GM23338 (cell line): ENCODE measurements around the gene TXNDC12. TPM values are rescaled to one million over a fixed set of nuclear protein-coding genes. Genes with fewer than 3 reads are reported as not detected.
A peak's percentile ranks its signal among the peaks of the same experiment; 100 is the strongest.

Source experiments
- ATAC-seq: fragments of 200-7000 bp; cut with Tn5 transposase; 3 replicates; pipeline ENCODE4 v1.9.1; 2020
- DNase-seq: peaks from one replicate; pipeline ENCODE4 v3.0.0-alpha.2; 2015; ENCODE audit warnings: low spot score
- H2AFZ ChIP-seq: fragments of 200-600 bp; sonication (generic); 2 replicates; pipeline ENCODE4 v1.8.0; 2016; ENCODE audit warnings: antibody characterized with exemption, mild to moderate bottlenecking, moderate library complexity
- H3F3A ChIP-seq: fragments of 200-600 bp; sonication (generic); replicated peaks from 2 replicates; pipeline ENCODE4 v1.8.0; 2017; ENCODE audit warnings: antibody characterized with exemption, mixed run types, low read depth
- H3K27ac ChIP-seq: fragments of 200-600 bp; sonication (generic); 2 replicates; pipeline ENCODE4 v1.6.1; 2016; ENCODE audit warnings: low read depth
- H3K27me3 ChIP-seq: fragments of 200-600 bp; sonication (generic); 2 replicates; pipeline ENCODE4 v1.8.0; 2016; ENCODE audit warnings: mild to moderate bottlenecking, mixed run types, moderate library complexity; ENCODE audit not compliant: insufficient read depth
- H3K36me3 ChIP-seq: fragments of 200-600 bp; sonication (generic); 2 replicates; pipeline ENCODE4 v1.8.0; 2016; ENCODE audit warnings: mild to moderate bottlenecking; ENCODE audit not compliant: insufficient read depth
- H3K4me1 ChIP-seq: fragments of 200-600 bp; sonication (generic); 2 replicates; pipeline ENCODE4 v1.8.0; 2016; ENCODE audit warnings: mild to moderate bottlenecking, moderate library complexity; ENCODE audit not compliant: insufficient read depth
- H3K4me2 ChIP-seq: fragments of 200-600 bp; sonication (generic); 2 replicates; pipeline ENCODE4 v1.7.1; 2017; ENCODE audit warnings: mixed run types
- H3K4me3 ChIP-seq: fragments of 200-600 bp; sonication (generic); 2 replicates; pipeline ENCODE4 v1.6.1; 2016; ENCODE audit warnings: mixed run types
- H3K79me2 ChIP-seq: fragments of 200-600 bp; sonication (generic); replicated peaks from 2 replicates; pipeline ENCODE4 v1.8.0; 2017; ENCODE audit warnings: mild to moderate bottlenecking; ENCODE audit not compliant: insufficient read depth
- H3K9me2 ChIP-seq: fragments of 200-600 bp; sonication (generic); 2 replicates; pipeline ENCODE4 v1.8.0; 2017; ENCODE audit not compliant: insufficient read depth
- H4K20me1 ChIP-seq: fragments of 200-600 bp; sonication (generic); replicated peaks from 2 replicates; pipeline ENCODE4 v1.8.0; 2017; ENCODE audit warnings: mild to moderate bottlenecking; ENCODE audit not compliant: insufficient read depth
- H3K27ac Mint-ChIP-seq: 2 replicates; pipeline ENCODE4 v1.8.0; 2020; ENCODE audit warnings: inconsistent platforms, mild to moderate bottlenecking, moderate library complexity, mixed read lengths
- H3K27me3 Mint-ChIP-seq: 3 replicates; pipeline ENCODE4 v1.8.0; 2022; ENCODE audit warnings: low read depth, mild to moderate bottlenecking, moderate library complexity, mixed read lengths, inconsistent platforms; ENCODE audit not compliant: insufficient read depth, poor library complexity
- H3K36me3 Mint-ChIP-seq: 3 replicates; pipeline ENCODE4 v1.8.0; 2021; ENCODE audit warnings: low read depth, mild to moderate bottlenecking, inconsistent platforms, moderate library complexity, mixed read lengths
- H3K4me1 Mint-ChIP-seq: 3 replicates; pipeline ENCODE4 v1.8.0; 2020; ENCODE audit warnings: mild to moderate bottlenecking, inconsistent platforms, mixed read lengths
- H3K4me3 Mint-ChIP-seq: 3 replicates; pipeline ENCODE4 v1.8.0; 2021; ENCODE audit warnings: moderate library complexity, mild to moderate bottlenecking, inconsistent platforms, mixed read lengths
- H3K9me3 Mint-ChIP-seq: 3 replicates; pipeline ENCODE4 v1.8.0; 2020; ENCODE audit warnings: moderate library complexity, mild to moderate bottlenecking, inconsistent platforms, mixed read lengths
- CREB1 ChIP-seq: fragments of 250-450 bp; sonication (Bioruptor Pico); IDR thresholded peaks from 2 replicates; pipeline ENCODE4 v1.5.0; 2020; ENCODE audit warnings: low read depth, mild to moderate bottlenecking, moderate library complexity
- EZH2 ChIP-seq: fragments of 200-600 bp; sonication (generic); IDR thresholded peaks from one replicate; pipeline ENCODE4 v1.8.0; 2017; ENCODE audit warnings: antibody characterized with exemption, mild to moderate bottlenecking, low read depth; ENCODE audit not compliant: unreplicated experiment
- EZH2phosphoT487 ChIP-seq: fragments of 200-600 bp; sonication (generic); IDR thresholded peaks from one replicate; pipeline ENCODE4 v1.8.1; 2018; ENCODE audit warnings: antibody characterized with exemption; ENCODE audit not compliant: unreplicated experiment
- NANOG ChIP-seq: IDR thresholded peaks from 2 replicates; pipeline ENCODE4 v1.6.1; 2016; ENCODE audit warnings: antibody characterized with exemption, borderline replicate concordance
- ZNF114 ChIP-seq: fragments of 250-450 bp; sonication (Bioruptor Pico); IDR thresholded peaks from 2 replicates; pipeline ENCODE4 v1.5.0; 2020; ENCODE audit warnings: mild to moderate bottlenecking, moderate library complexity
- ZNF331 ChIP-seq: fragments of 250-450 bp; sonication (Bioruptor Pico); IDR thresholded peaks from 2 replicates; pipeline ENCODE4 v1.5.0; 2020; ENCODE audit warnings: low read depth, mild to moderate bottlenecking, moderate library complexity
- polyA plus RNA-seq: library from polyadenylated mRNA; unstranded; fragments of >200 nt; fragmentation: Nextera tagmentation; extraction: Ambion mirVana; gene quantifications from 2 replicates; pipeline ENCODE4 v1.2.1, GENCODE V29; 2016
- total RNA-seq: library from RNA; depleted of rRNA; stranded (reverse); fragments of >200 nt; shearing (Covaris generic); gene quantifications from 2 replicates; pipeline ENCODE4 v1.2.3, GENCODE V29; 2014
- TF ChIP-seq, protein P1 (sequence below), 2 experiments: fragments of 200-600 bp in 1 of 2; sonication (generic) in 1 of 2; conservative IDR thresholded peaks; 2 replicates each; pipeline versions ENCODE4 v1.5.1 to v1.6.1; 2016 to 2017; ENCODE audit warnings: antibody characterized with exemption in 2 of 2, low read depth in 2 of 2, mild to moderate bottlenecking in 2 of 2, moderate library complexity in 1 of 2
- TF ChIP-seq, protein P2 (sequence below): IDR thresholded peaks from one replicate; pipeline ENCODE4 v1.6.1; 2018; ENCODE audit warnings: antibody characterized with exemption; ENCODE audit not compliant: unreplicated experiment
- TF ChIP-seq, protein P3 (sequence below): fragments of 250-450 bp; sonication (Bioruptor Pico); IDR thresholded peaks from 2 replicates; pipeline ENCODE4 v1.5.0; 2020; ENCODE audit warnings: mild to moderate bottlenecking, moderate library complexity
- TF ChIP-seq, protein P4 (sequence below): IDR thresholded peaks from 2 replicates; pipeline ENCODE4 v1.6.1; 2016; ENCODE audit warnings: antibody characterized with exemption

Gene TXNDC12
- total and polyA plus RNA-seq, 2 experiments from 2014 or later = 68.9 to 88.2 TPM

DNA sequence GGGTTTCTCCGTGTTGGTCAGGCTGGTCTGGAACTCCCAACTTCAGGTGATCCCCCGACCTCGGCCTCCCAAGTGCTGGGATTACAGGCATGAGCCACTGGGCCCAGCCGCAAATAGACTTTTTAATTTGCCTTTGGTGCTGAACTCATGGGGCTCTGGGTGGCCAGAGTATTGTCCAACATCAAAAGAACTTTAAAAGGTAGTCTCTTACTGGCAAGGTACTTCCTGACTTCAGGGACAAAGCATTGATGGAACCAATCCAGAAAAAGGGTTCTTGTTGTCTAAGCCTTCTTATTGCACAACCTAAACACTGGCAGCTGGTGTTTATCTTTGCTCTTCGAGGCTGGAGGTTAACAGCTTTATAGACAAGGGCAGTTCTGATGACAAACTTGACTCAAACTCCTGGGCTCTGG is 17.6 kb downstream of the TXNDC12 start:
- Mint-ChIP-seq H3K27me3 (no peaks in the 10 kb centered on the region), H3K36me3 (peaks cover 33% of the 10 kb centered on the region), H3K27ac (no peak overlapping the region), H3K4me1 (peaks cover 7% of the 10 kb centered on the region), H3K9me3 (no peaks in the 10 kb centered on the region), H3K4me3 (no peak overlapping the region)
- no peaks in the 10 kb centered on the region for H3K27me3 ChIP-seq
- H3K79me2 ChIP-seq = peaks cover 18% of the 10 kb centered on the region
- ATAC-seq = no peak
- no peak overlapping the region for H3K4me2 ChIP-seq
- no peak overlapping the region for H3K27ac ChIP-seq
- H2AFZ ChIP-seq = no peak overlapping the region
- TF ChIP-seq CREB1 (CRISPR knock-in tag) (no peak), EZH2 (no peak), NANOG (no peak)
- TF ChIP-seq, protein P1, sequence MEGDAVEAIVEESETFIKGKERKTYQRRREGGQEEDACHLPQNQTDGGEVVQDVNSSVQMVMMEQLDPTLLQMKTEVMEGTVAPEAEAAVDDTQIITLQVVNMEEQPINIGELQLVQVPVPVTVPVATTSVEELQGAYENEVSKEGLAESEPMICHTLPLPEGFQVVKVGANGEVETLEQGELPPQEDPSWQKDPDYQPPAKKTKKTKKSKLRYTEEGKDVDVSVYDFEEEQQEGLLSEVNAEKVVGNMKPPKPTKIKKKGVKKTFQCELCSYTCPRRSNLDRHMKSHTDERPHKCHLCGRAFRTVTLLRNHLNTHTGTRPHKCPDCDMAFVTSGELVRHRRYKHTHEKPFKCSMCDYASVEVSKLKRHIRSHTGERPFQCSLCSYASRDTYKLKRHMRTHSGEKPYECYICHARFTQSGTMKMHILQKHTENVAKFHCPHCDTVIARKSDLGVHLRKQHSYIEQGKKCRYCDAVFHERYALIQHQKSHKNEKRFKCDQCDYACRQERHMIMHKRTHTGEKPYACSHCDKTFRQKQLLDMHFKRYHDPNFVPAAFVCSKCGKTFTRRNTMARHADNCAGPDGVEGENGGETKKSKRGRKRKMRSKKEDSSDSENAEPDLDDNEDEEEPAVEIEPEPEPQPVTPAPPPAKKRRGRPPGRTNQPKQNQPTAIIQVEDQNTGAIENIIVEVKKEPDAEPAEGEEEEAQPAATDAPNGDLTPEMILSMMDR (conservative IDR thresholded peaks at IDR 0.05; ENCODE audit: low read depth in 2 of 2) = no peak
- TF ChIP-seq, protein P2, sequence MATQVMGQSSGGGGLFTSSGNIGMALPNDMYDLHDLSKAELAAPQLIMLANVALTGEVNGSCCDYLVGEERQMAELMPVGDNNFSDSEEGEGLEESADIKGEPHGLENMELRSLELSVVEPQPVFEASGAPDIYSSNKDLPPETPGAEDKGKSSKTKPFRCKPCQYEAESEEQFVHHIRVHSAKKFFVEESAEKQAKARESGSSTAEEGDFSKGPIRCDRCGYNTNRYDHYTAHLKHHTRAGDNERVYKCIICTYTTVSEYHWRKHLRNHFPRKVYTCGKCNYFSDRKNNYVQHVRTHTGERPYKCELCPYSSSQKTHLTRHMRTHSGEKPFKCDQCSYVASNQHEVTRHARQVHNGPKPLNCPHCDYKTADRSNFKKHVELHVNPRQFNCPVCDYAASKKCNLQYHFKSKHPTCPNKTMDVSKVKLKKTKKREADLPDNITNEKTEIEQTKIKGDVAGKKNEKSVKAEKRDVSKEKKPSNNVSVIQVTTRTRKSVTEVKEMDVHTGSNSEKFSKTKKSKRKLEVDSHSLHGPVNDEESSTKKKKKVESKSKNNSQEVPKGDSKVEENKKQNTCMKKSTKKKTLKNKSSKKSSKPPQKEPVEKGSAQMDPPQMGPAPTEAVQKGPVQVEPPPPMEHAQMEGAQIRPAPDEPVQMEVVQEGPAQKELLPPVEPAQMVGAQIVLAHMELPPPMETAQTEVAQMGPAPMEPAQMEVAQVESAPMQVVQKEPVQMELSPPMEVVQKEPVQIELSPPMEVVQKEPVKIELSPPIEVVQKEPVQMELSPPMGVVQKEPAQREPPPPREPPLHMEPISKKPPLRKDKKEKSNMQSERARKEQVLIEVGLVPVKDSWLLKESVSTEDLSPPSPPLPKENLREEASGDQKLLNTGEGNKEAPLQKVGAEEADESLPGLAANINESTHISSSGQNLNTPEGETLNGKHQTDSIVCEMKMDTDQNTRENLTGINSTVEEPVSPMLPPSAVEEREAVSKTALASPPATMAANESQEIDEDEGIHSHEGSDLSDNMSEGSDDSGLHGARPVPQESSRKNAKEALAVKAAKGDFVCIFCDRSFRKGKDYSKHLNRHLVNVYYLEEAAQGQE = no peak
- DNase-seq = no peak
- peaks cover 4% of the 10 kb centered on the region for H3K36me3 ChIP-seq
- H3K9me2 ChIP-seq = no peaks in the 10 kb centered on the region
- H3K4me1 ChIP-seq = peaks cover 4% of the 10 kb centered on the region
- H3K4me3 ChIP-seq = no peak overlapping the region
- peaks cover 19% of the 10 kb centered on the region for H4K20me1 ChIP-seq
- peaks cover 11% of the 10 kb centered on the region; the same call in 1 of the 2 replicates for H3F3A ChIP-seq

DNA sequence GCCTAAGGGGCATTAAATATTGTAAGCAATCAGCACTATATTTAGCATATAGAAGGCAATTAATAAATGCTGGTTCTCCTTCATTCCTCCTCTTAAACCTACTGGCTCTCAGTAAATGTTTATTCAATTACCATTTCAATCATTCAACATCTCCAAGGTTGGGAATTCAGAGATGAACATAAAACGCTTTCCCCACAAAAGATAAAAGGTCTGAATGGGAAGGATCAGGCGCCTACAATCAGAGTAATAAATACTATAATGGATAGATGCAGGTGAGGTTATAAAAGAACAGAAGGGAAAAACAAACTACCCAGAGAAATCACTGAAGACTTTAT is 21.0 kb downstream of the TXNDC12 start:
- H3K9me3 Mint-ChIP-seq = no peaks in the 10 kb centered on the region
- Histone ChIP-seq H2AFZ (no peak overlapping the region), H3K27ac (no peak overlapping the region), H3K4me3 (peak overlapping the region; percentile 78; the same call in 1 of the 2 replicates), H3K79me2 (peaks cover 30% of the 10 kb centered on the region), H3K4me1 (peaks cover 15% of the 10 kb centered on the region), H3F3A (peaks cover 11% of the 10 kb centered on the region), H3K4me2 (no peak overlapping the region; the same call in 1 of the 2 replicates), H3K27me3 (no peaks in the 10 kb centered on the region), H3K36me3 (peaks cover 7% of the 10 kb centered on the region), H3K9me2 (no peaks in the 10 kb centered on the region), H4K20me1 (peaks cover 14% of the 10 kb centered on the region)
- peak overlapping the region; percentile 91 for H3K4me3 Mint-ChIP-seq
- H3K36me3 Mint-ChIP-seq = peaks cover 35% of the 10 kb centered on the region
- no peak for ATAC-seq
- H3K27me3 Mint-ChIP-seq = peaks cover 3% of the 10 kb centered on the region
- no peak for DNase-seq
- peaks cover 18% of the 10 kb centered on the region for H3K4me1 Mint-ChIP-seq
- H3K27ac Mint-ChIP-seq = no peak overlapping the region; the same call in 1 of the 2 replicates
- no peak for TF ChIP-seq ZNF331 (CRISPR knock-in tag)
- TF ChIP-seq EZH2phosphoT487 = no peak
- TF ChIP-seq NANOG = no peak
- TF ChIP-seq ZNF114 (CRISPR knock-in tag) = no peak
- TF ChIP-seq, protein P3, sequence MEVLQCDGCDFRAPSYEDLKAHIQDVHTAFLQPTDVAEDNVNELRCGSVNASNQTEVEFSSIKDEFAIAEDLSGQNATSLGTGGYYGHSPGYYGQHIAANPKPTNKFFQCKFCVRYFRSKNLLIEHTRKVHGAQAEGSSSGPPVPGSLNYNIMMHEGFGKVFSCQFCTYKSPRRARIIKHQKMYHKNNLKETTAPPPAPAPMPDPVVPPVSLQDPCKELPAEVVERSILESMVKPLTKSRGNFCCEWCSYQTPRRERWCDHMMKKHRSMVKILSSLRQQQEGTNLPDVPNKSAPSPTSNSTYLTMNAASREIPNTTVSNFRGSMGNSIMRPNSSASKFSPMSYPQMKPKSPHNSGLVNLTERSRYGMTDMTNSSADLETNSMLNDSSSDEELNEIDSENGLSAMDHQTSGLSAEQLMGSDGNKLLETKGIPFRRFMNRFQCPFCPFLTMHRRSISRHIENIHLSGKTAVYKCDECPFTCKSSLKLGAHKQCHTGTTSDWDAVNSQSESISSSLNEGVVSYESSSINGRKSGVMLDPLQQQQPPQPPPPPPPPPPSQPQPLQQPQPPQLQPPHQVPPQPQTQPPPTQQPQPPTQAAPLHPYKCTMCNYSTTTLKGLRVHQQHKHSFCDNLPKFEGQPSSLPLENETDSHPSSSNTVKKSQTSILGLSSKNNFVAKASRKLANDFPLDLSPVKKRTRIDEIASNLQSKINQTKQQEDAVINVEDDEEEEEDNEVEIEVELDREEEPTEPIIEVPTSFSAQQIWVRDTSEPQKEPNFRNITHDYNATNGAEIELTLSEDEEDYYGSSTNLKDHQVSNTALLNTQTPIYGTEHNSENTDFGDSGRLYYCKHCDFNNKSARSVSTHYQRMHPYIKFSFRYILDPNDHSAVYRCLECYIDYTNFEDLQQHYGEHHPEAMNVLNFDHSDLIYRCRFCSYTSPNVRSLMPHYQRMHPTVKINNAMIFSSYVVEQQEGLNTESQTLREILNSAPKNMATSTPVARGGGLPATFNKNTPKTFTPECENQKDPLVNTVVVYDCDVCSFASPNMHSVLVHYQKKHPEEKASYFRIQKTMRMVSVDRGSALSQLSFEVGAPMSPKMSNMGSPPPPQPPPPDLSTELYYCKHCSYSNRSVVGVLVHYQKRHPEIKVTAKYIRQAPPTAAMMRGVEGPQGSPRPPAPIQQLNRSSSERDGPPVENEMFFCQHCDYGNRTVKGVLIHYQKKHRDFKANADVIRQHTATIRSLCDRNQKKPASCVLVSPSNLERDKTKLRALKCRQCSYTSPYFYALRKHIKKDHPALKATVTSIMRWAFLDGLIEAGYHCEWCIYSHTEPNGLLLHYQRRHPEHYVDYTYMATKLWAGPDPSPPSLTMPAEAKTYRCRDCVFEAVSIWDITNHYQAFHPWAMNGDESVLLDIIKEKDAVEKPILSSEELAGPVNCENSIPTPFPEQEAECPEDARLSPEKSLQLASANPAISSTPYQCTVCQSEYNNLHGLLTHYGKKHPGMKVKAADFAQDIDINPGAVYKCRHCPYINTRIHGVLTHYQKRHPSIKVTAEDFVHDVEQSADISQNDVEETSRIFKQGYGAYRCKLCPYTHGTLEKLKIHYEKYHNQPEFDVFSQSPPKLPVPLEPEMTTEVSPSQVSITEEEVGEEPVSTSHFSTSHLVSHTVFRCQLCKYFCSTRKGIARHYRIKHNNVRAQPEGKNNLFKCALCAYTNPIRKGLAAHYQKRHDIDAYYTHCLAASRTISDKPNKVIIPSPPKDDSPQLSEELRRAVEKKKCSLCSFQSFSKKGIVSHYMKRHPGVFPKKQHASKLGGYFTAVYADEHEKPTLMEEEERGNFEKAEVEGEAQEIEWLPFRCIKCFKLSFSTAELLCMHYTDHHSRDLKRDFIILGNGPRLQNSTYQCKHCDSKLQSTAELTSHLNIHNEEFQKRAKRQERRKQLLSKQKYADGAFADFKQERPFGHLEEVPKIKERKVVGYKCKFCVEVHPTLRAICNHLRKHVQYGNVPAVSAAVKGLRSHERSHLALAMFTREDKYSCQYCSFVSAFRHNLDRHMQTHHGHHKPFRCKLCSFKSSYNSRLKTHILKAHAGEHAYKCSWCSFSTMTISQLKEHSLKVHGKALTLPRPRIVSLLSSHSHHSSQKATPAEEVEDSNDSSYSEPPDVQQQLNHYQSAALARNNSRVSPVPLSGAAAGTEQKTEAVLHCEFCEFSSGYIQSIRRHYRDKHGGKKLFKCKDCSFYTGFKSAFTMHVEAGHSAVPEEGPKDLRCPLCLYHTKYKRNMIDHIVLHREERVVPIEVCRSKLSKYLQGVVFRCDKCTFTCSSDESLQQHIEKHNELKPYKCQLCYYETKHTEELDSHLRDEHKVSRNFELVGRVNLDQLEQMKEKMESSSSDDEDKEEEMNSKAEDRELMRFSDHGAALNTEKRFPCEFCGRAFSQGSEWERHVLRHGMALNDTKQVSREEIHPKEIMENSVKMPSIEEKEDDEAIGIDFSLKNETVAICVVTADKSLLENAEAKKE (CRISPR knock-in tag) = no peak
- TF ChIP-seq, protein P4, sequence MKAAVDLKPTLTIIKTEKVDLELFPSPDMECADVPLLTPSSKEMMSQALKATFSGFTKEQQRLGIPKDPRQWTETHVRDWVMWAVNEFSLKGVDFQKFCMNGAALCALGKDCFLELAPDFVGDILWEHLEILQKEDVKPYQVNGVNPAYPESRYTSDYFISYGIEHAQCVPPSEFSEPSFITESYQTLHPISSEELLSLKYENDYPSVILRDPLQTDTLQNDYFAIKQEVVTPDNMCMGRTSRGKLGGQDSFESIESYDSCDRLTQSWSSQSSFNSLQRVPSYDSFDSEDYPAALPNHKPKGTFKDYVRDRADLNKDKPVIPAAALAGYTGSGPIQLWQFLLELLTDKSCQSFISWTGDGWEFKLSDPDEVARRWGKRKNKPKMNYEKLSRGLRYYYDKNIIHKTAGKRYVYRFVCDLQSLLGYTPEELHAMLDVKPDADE = no peak
